Pulmonary artery endothelial cell (primary cell): ENCODE data around the gene POLR2J3. TPM values are rescaled to one million over a fixed set of nuclear protein-coding genes. Genes with fewer than 3 reads are reported as not detected.
A peak's percentile ranks its signal among the peaks of the same experiment; 100 is the strongest.
"Not testable (repeated sequence)": the region's sequence is repeated elsewhere in the genome, so short reads cannot be mapped to it uniquely, and the experiment has no call there.

Experiments
- DNase-seq: peaks from one replicate; pipeline ENCODE4 v3.0.0-alpha.2; 2011; ENCODE audit warnings: low read depth, low spot score
- total RNA-seq: library from RNA; depleted of rRNA; stranded (reverse); fragments of >200 nt; gene quantifications from 2 replicates; pipeline ENCODE4 v1.2.3, GENCODE V29; 2014

POLR2J3 gene
- total RNA-seq: 16.9 and 21.8 TPM in 2 replicates

- DNase-seq: peak; percentile 39
Measured at GRCh38 chr7:102572261-102573239, at the start of gene POLR2J3. POLR2J3 (minus strand) TSS chr7:102572583; CDS start chr7:102572521, 62 bp downstream.

DNA sequence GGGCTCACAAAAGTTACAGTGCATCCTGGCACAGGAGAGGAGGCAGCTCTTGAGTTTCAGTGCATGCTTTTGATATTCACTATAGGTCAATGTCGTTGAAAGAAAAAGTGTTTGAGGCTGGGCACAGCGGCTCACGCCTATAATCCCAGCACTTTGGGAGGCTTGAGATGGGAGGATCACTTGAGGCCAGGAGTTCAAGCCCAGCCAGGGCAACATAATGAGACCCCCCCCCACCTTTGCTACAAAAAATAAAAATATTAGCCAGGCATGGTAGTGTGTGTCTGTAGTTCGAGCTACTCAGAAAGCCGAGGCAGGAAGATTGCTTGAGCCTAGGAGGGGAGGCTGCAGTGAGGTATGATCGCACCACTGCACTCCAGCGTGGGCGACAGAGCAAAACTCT is 45.7 kb upstream of the POLR2J3 start:
- DNase-seq: not testable (repeated sequence)

GRCh38 chr7:102616507-102617125 is 44.2 kb upstream of the POLR2J3 start, which contains the start of gene RASA4:
RASA4 (minus strand) TSS chr7:102616756; CDS start chr7:102616689, 67 bp downstream.
- not testable (repeated sequence) for DNase-seq

- not testable (repeated sequence) for DNase-seq
Measured at GRCh38 chr7:102615930-102616329, 43.5 kb upstream of the POLR2J3 start.

DNA sequence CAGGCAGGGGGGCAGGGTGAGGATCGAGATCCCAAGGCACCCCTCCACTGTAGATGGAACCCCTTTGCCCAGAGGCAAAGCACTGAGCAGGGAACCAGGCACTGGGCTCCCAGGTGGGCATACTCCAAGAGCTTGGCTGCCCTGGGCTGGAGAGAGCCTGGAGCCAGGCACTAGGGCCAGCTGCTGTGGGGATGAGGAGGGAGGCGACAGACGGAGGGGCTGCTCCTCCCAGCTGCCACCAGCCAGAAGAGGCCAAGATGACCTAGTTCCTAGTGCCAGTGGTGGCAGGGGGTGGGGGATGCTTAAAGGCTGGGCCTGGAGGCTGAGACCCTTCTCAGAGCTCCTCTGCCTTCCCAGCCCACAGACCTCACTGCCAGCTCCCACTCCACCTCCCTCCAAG is 42.5 kb upstream of the POLR2J3 start:
- not testable (repeated sequence) for DNase-seq

GRCh38 chr7:102614346-102614697 is 41.9 kb upstream of the POLR2J3 start:
- DNase-seq: not testable (repeated sequence)

DNA sequence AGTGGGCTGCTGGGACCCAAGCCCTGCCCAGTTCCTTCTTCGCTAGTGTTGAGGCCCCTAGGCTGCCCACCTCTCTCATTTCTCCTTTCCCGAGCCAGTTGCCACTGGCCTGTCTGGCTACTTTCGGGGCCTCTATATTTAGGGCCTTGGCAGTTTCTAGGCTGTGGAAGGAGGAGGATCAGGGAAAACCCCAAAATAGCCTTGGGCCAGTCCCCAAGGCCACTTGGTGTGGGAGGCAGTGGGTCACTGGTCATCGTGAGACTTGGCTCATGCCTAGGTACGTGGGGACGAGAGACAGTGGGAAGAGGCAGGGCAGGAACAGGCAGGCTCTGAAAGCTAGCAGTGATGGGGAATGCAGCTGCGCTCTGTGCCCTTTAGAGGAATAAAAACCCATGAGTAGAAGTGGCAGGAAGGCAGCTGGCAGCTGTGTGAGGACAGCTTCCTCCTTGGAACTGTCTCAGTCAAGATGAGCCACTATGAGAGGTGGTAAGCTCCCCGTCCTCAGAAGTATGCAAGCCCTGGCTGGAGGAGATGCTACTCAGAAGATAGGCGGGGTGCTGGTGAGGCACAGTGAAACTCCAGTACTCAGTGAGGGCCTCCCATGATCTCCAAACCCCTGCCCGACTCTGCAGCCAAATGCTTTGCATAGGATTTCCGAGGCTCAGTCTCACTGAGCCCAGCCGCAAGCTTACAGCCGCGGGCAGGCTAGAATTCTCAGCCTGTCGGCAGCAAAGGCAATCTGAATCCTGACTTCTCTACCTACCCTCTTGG is 41.4 kb upstream of the POLR2J3 start:
- DNase-seq: not testable (repeated sequence)

DNA sequence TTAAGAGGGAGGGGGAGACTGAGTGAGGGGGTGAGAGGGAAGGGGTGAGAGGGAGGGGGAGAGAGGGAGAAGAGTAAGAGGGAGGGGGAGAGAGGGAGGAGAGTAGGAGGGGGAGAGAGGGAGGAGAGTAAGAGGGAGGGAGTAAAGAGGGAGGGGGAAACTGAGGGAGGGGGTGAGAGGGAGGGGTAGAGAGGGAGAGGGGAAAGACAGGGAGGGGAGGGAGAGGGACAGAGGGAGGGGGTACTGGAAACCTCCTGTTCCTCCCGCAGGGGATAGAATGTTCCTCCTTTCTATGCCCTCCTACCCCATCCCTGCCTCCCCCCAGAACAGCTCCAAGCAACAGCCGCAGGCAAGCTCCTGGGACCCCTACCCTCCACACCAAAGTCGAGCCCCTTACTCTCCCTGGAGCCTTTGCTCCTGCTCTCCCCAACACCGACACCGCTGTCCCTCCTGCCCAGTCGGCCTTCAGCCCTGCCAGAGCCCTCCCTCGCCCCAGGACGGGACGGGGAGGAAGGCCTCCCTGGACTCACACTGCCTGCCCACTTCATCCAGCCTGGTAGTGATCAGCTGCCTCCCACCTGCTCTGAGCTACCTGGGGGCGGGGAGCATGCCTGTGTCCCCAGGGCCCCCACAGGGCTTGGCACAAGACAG is 39.4 kb upstream of the POLR2J3 start:
- DNase-seq: not testable (repeated sequence)

- not testable (repeated sequence) for DNase-seq
Measured at GRCh38 chr7:102611013-102611674, 38.8 kb upstream of the POLR2J3 start.

DNA sequence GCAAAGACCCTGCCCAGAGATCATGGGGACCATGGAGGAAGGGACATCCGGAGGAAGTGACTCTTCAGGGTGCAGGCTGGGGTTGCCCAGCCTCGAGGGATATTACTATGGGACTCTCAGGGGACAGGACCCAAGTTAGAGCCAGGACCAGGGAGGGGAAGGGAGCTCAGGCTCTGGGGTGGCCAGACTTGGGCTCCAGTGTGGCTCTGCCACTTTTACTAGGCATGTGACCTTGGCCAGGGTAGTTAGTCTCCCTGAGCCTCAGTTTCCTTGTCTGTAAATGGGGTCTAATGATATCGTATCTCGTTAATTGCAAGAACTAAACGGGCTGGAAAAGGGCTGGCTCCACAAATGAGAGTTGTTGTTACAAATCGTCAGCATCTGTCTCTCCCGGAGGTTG is 38.1 kb upstream of the POLR2J3 start:
- DNase-seq: not testable (repeated sequence)

DNA sequence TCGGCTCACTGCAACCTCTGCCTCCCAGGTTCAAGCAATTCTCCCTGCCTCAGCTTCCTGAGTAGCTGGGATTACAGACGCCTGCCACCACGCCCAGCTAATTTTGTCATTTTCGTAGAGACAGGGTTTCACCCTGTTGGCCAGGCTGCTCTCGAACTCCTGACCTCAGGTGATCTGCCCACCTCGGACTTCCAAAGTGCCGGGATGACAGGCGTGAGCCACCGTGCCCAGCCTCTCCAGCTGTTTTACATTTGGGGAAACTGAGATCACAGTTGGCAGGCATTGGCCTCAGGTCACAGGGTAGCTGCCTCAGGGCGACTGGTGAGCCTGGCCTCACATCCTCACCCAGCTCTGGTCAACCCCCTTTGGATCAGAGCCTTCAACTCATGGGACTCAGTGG is 37.4 kb upstream of the POLR2J3 start:
- DNase-seq: not testable (repeated sequence)

GRCh38 chr7:102606848-102607247 is 34.5 kb upstream of the POLR2J3 start:
- DNase-seq: not testable (repeated sequence)

DNA sequence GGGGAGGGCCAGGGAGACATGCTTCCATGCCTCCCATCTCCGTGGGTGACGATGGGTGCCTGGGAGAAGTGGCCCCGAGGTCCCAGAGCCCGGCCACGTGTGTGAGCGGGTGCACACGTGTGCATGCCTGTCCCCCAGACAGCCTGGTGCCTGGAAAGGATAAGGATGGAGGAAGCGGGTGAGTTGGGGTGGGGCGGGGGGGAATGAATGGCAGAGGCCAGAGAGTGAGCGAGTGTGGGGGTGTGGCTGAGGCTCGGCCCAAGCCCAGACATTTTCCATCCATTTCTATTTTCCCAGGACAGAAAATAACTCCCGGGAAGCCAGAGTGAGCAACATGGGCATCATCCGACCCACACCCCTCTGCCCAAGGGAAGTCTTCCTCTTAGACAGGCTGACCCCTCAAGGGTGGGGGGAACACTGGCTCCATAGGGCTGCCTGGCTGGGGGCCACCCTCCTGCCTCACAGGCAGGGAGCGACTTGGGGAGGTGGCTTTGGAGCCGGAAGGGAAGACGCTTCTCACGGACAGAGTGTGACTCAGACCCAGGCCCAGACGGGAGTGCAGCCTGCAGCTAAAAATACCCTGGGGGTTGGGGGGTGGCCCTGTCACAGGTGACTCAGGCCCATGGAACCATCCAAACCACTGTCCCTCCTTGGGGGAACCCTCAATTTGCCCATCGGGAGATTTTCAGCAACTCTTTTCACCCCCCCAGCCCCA is 32.2 kb upstream of the POLR2J3 start:
- DNase-seq: not testable (repeated sequence)

DNA sequence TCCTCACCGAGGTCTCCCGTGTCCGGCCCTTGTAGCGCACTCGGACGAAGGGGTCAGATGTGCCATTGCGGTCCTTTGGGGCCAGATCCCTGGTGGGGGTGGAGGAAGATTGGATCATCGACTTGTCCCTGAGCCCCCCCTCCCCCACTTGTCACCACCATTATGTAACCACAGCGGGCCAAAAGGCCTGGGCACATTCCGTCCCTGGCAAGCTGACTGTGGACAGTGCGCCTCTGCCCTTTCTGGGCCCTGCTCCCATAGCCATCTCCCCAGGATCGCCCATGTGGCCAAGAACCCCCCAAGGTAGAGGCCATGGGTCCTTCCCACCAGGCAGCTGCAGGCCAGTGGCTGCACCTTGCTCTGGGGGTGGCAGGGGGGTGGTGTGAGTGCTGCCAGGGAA is 29.9 kb upstream of the POLR2J3 start:
- not testable (repeated sequence) for DNase-seq

DNA sequence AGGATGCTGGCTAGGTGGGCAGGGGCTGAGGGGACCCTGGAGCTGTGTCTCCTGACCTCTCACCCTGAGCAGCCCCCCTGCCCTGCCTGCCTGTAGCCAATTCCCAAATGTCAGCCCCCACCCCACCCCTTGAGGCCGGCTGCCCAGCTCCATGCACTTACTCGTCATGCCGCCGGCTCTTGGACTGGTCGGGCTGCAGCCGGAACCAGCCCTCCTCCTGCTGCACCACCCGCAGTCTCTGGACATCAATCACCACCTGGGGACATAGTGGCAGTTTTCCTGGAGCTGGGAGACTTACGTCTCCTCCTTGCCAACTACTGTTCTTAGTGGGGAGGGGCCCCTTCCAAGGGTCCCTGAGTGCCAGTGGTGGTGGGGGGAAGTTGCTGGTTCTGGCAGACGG is 27.3 kb upstream of the POLR2J3 start:
- DNase-seq: not testable (repeated sequence)

DNA sequence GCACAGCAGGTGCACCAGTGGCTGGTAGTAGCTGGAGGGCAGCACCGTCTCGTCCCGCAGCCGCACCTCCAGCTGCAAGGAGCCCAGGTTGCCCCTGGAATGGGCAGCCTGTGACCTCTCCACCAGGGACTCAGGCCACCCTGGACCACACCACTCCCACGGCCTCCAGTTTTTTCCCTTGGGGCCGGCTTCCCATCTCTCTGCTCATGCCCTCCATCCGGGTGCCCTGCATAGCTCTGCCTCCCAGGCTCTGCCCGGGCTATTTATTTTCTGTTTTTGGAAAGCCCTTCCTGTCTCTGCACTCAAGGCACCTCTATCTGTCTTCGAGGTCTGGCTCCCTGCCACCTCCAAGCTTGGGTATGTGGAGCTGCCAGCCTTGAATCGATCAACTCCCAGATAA is 23.7 kb upstream of the POLR2J3 start:
- not testable (repeated sequence) for DNase-seq

DNA sequence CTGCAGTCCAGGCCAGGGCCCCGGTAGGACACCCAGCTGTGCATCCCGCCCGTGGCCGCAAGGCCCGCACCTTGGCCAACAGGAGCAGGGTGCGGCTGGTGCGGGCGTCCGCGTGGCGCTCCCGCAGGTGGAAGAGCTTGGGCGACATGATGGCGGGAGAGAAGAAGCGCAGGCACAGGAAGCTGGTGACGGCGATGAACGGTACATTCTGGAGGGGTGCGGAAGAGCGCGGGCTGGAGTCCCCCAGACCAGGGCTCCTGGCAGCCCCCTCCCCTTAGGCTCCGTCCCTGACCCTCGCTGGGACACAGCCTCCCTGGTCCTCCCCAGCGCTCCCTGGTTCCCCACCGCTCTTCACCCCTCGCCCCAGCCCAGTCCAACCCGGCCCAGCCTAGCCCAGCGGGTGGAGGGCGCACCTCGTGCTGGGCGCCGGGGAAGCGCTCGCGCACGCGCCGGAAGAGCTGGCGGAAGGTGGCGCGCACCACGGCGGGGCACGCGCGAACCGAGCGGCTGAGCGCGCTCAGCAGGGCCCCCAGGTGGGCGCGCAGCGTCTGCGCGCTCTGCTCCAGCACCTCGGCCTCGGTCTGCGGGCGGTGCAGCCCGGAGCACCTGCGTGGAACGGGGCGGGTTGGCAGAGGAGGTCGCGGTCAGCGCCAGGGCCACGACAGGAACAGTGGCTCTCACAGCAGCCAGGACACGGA is 21.4 kb upstream of the POLR2J3 start:
- not testable (repeated sequence) for DNase-seq

GRCh38 chr7:102592477-102593019 is 20.2 kb upstream of the POLR2J3 start:
- not testable (repeated sequence) for DNase-seq

DNA sequence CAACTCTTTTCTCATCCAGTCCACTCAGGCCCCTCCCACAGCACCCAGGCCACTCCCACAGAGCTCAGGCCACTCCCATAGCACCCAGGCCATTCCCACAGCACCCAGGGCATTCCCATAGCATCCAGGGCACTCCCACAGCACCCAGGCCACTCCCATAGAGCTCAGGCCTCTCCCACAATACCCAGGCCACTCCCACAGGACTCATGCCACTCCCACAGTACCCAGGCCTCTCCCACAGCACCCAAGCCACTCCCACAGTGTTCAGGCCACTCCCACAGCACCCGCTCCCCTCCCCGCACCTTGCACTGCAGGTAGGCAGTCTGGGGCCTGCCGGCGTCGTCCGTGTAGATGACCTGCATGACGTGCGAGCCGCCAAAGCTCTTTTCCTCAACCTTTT is 17.5 kb upstream of the POLR2J3 start:
- DNase-seq: not testable (repeated sequence)
